Loucy (cell line): ENCODE data around the gene LILRB4.

Experiments used
- EZH2phosphoT487 ChIP-seq: fragments of 200-600 bp; IDR thresholded peaks from 2 replicates; pipeline ENCODE4 v1.6.1; 2018; ENCODE audit warnings: antibody characterized with exemption, mild to moderate bottlenecking, moderate library complexity, borderline replicate concordance
- TF ChIP-seq, protein P1 (sequence below): fragments of 200-600 bp; sonication (generic); conservative IDR thresholded peaks from 2 replicates; pipeline ENCODE4 v1.5.1; 2014; ENCODE audit warnings: mild to moderate bottlenecking, antibody characterized with exemption, low read length

DNA sequence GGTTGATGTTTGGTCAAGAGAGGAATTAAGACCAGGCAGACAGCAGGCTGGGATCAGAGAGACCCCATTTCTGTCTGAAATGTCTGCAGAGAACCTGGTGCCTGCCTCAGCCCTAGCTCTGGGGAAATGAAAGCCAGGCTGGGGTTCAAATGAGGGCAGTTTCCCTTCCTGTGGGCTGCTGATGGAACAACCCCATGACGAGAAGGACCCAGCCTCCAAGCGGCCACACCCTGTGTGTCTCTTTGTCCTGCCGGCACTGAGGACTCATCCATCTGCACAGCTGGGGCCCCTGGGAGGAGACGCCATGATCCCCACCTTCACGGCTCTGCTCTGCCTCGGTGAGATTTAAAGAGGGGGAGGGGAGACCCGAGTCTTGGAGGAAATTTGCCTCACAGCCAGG lies at the start of gene LILRB4:
- TF ChIP-seq, protein P1, sequence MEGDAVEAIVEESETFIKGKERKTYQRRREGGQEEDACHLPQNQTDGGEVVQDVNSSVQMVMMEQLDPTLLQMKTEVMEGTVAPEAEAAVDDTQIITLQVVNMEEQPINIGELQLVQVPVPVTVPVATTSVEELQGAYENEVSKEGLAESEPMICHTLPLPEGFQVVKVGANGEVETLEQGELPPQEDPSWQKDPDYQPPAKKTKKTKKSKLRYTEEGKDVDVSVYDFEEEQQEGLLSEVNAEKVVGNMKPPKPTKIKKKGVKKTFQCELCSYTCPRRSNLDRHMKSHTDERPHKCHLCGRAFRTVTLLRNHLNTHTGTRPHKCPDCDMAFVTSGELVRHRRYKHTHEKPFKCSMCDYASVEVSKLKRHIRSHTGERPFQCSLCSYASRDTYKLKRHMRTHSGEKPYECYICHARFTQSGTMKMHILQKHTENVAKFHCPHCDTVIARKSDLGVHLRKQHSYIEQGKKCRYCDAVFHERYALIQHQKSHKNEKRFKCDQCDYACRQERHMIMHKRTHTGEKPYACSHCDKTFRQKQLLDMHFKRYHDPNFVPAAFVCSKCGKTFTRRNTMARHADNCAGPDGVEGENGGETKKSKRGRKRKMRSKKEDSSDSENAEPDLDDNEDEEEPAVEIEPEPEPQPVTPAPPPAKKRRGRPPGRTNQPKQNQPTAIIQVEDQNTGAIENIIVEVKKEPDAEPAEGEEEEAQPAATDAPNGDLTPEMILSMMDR: no peak
- no peak for TF ChIP-seq EZH2phosphoT487
